GM23338 (cell line): ENCODE results near the gene MRPL38.
A peak's percentile ranks its signal among the peaks of the same experiment; 100 is the strongest.

ENCODE experiments used
- CREB1 ChIP-seq: fragments of 250-450 bp; sonication (Bioruptor Pico); IDR thresholded peaks from 2 replicates; pipeline ENCODE4 v1.5.0; 2020; ENCODE audit warnings: low read depth, mild to moderate bottlenecking, moderate library complexity
- CTCF ChIP-seq, 2 experiments: fragments of 200-600 bp in 1 of 2; sonication (generic) in 1 of 2; conservative IDR thresholded peaks; 2 replicates each; pipeline versions ENCODE4 v1.5.1 to v1.6.1; 2016 to 2017; ENCODE audit warnings: antibody characterized with exemption in 2 of 2, low read depth in 2 of 2, mild to moderate bottlenecking in 2 of 2, moderate library complexity in 1 of 2
- EZH2 ChIP-seq: fragments of 200-600 bp; sonication (generic); IDR thresholded peaks from one replicate; pipeline ENCODE4 v1.8.0; 2017; ENCODE audit warnings: antibody characterized with exemption, mild to moderate bottlenecking, low read depth; ENCODE audit not compliant: unreplicated experiment
- EZH2phosphoT487 ChIP-seq: fragments of 200-600 bp; sonication (generic); IDR thresholded peaks from one replicate; pipeline ENCODE4 v1.8.1; 2018; ENCODE audit warnings: antibody characterized with exemption; ENCODE audit not compliant: unreplicated experiment
- JUNB ChIP-seq: IDR thresholded peaks from one replicate; pipeline ENCODE4 v1.6.1; 2016; ENCODE audit warnings: antibody characterized with exemption; ENCODE audit not compliant: unreplicated experiment
- NANOG ChIP-seq: IDR thresholded peaks from 2 replicates; pipeline ENCODE4 v1.6.1; 2016; ENCODE audit warnings: antibody characterized with exemption, borderline replicate concordance
- POLR2AphosphoS5 ChIP-seq: IDR thresholded peaks from 2 replicates; pipeline ENCODE4 v1.6.1; 2016; ENCODE audit warnings: antibody characterized with exemption, low read depth
- REST ChIP-seq: IDR thresholded peaks from one replicate; pipeline ENCODE4 v1.6.1; 2018; ENCODE audit warnings: antibody characterized with exemption; ENCODE audit not compliant: unreplicated experiment
- ZNF114 ChIP-seq: fragments of 250-450 bp; sonication (Bioruptor Pico); IDR thresholded peaks from 2 replicates; pipeline ENCODE4 v1.5.0; 2020; ENCODE audit warnings: mild to moderate bottlenecking, moderate library complexity
- ZNF462 ChIP-seq: fragments of 250-450 bp; sonication (Bioruptor Pico); IDR thresholded peaks from 2 replicates; pipeline ENCODE4 v1.5.0; 2020; ENCODE audit warnings: mild to moderate bottlenecking, moderate library complexity

- TF ChIP-seq CTCF (conservative IDR thresholded peaks at IDR 0.05; ENCODE audit: low read depth in 2 of 2) (peak; percentile 57 to 82), CREB1 (CRISPR knock-in tag) (no peak), POLR2AphosphoS5 (no peak), EZH2 (no peak), REST (no peak), EZH2phosphoT487 (no peak), JUNB (no peak), ZNF114 (no peak), NANOG (no peak), ZNF462 (no peak)
These were observed 22.7 kb upstream of the MRPL38 start for GRCh38 chr17:75927286-75927922.
